A549 (cell line): ENCODE results near the gene SHCBP1. TPM values are rescaled to one million over a fixed set of nuclear protein-coding genes. Genes with fewer than 3 reads are reported as not detected.

Source experiments
- ATAC-seq, 2 experiments: fragments of 200-7000 bp in 1 of 2; fragments of >200 bp in 1 of 2; cut with Nextera tagmentation in 1 of 2; cut with Tn5 transposase in 1 of 2; 3 replicates each; pipeline versions ENCODE4 v1.8.0 to v1.9.1; 2018 to 2020; ENCODE audit warnings: mild to moderate bottlenecking in 1 of 2, moderate library complexity in 1 of 2
- CTCF ChIA-PET: fragments of 300-600 bp; sonication (Branson Sonifier 250); formaldehyde crosslinking; extraction: SDS; loops from one replicate; lab custom pipeline; 2021; ENCODE audit warnings: antibody characterized with exemption, inconsistent platforms; lab: Yijun Ruan, JAX
- POLR2A ChIA-PET: fragments of 350-600 bp; formaldehyde crosslinking; extraction: SDS; loops from one replicate; lab custom pipeline; 2021; ENCODE audit warnings: antibody characterized with exemption, inconsistent platforms; lab: Yijun Ruan, JAX
- DNase-seq, 2 experiments: peaks; one replicate each; pipeline versions ENCODE4 v3.0.0 to v3.0.0-alpha.2; 2011 to 2016; ENCODE audit warnings: low read depth in 1 of 2, low spot score in 1 of 2
- FAIRE-seq: peaks from 2 replicates; lab custom pipeline; 2011; peaks lifted over from hg19 to GRCh38; lab: Jason Lieb, UNC
- H3K27ac ChIP-seq, 2 experiments: fragments of >200 bp; sonication (Bioruptor Twin); formaldehyde crosslinking; 3 replicates each; pipeline ENCODE4 v1.5.1; 2016 to 2017
- H3K4me1 ChIP-seq: fragments of >200 bp; sonication (Bioruptor Twin); formaldehyde crosslinking; 3 replicates; pipeline ENCODE4 v1.6.1; 2016
- H3K4me2 ChIP-seq: fragments of >200 bp; sonication (Bioruptor Twin); formaldehyde crosslinking; 3 replicates; pipeline ENCODE4 v1.6.1; 2016
- H3K4me3 ChIP-seq: fragments of >200 bp; sonication (Bioruptor Twin); formaldehyde crosslinking; 3 replicates; pipeline ENCODE4 v1.5.1; 2016
- H3K9me3 ChIP-seq: fragments of >200 bp; sonication (Bioruptor Twin); formaldehyde crosslinking; 3 replicates; pipeline ENCODE4 v1.6.1; 2016
- BCL3 ChIP-seq: fragments of >200 bp; sonication (Bioruptor Twin); formaldehyde crosslinking; IDR thresholded peaks from 3 replicates; pipeline ENCODE4 v1.6.1; 2016
- CBX8 ChIP-seq: fragments of 200-600 bp; sonication (generic); IDR thresholded peaks from 2 replicates; pipeline ENCODE4 v1.6.1; 2016
- CEBPB ChIP-seq, 2 experiments: fragments of >200 bp in 1 of 2; sonication (Bioruptor Twin) in 1 of 2; formaldehyde crosslinking in 1 of 2; IDR thresholded peaks; 2 replicates each; pipeline ENCODE4 v1.6.1; 2012 to 2016
- CHD2 ChIP-seq: fragments of 150-350 bp; IDR thresholded peaks from 2 replicates; pipeline ENCODE4 v1.6.1; 2014; ENCODE audit warnings: low read length; ENCODE audit not compliant: partially characterized antibody
- CHD4 ChIP-seq: fragments of 200-600 bp; sonication (generic); IDR thresholded peaks from 2 replicates; pipeline ENCODE4 v1.6.1; 2016; ENCODE audit warnings: antibody characterized with exemption, mild to moderate bottlenecking, borderline replicate concordance
- EHMT2 ChIP-seq: fragments of 200-600 bp; sonication (generic); IDR thresholded peaks from 2 replicates; pipeline ENCODE4 v1.6.1; 2016; ENCODE audit warnings: antibody characterized with exemption, low read depth, mild to moderate bottlenecking, moderate library complexity
- ELK1 ChIP-seq: fragments of 150-350 bp; IDR thresholded peaks from 2 replicates; pipeline ENCODE4 v1.6.1; 2014; ENCODE audit warnings: low read depth, mild to moderate bottlenecking, low read length
- ESRRA ChIP-seq: fragments of 150-350 bp; IDR thresholded peaks from 2 replicates; pipeline ENCODE4 v1.6.1; 2014; ENCODE audit warnings: mild to moderate bottlenecking, low read length, borderline replicate concordance
- FOSB ChIP-seq: fragments of 250-450 bp; sonication (Bioruptor Pico); IDR thresholded peaks from 2 replicates; pipeline ENCODE4 v1.5.0; 2020; ENCODE audit warnings: mild to moderate bottlenecking, moderate library complexity
- HDAC2 ChIP-seq: fragments of 200-600 bp; sonication (generic); IDR thresholded peaks from 2 replicates; pipeline ENCODE4 v1.6.1; 2016
- JUN ChIP-seq, 2 experiments: fragments of >200 bp; sonication (Bioruptor Twin); formaldehyde crosslinking; IDR thresholded peaks; 2 replicates in 1 of 2; 3 replicates in 1 of 2; pipeline ENCODE4 v1.6.1; 2016 to 2017
- JUNB ChIP-seq: fragments of >200 bp; sonication (Bioruptor Twin); formaldehyde crosslinking; IDR thresholded peaks from 2 replicates; pipeline ENCODE4 v1.6.1; 2016
- KDM5A ChIP-seq: fragments of 200-600 bp; sonication (generic); IDR thresholded peaks from 2 replicates; pipeline ENCODE4 v1.6.1; 2016; ENCODE audit warnings: antibody characterized with exemption, mild to moderate bottlenecking
- PHF8 ChIP-seq: fragments of 200-600 bp; sonication (generic); IDR thresholded peaks from 2 replicates; pipeline ENCODE4 v1.6.1; 2016; ENCODE audit warnings: low read depth, mild to moderate bottlenecking, antibody characterized with exemption, moderate library complexity, borderline replicate concordance
- POLR2A ChIP-seq: IDR thresholded peaks from 2 replicates; pipeline ENCODE4 v1.6.1; 2012; ENCODE audit warnings: mild to moderate bottlenecking, low read length
- POLR2AphosphoS2 ChIP-seq: conservative IDR thresholded peaks from 2 replicates; pipeline ENCODE4 v1.6.1; 2012; ENCODE audit warnings: low read length, improper control_type of control experiment, inconsistent platforms
- RCOR1 ChIP-seq: fragments of 150-350 bp; IDR thresholded peaks from 2 replicates; pipeline ENCODE4 v1.6.1; 2014; ENCODE audit warnings: antibody characterized with exemption, low read length, low read depth
- REST ChIP-seq: fragments of 200-600 bp; sonication (generic); IDR thresholded peaks from 2 replicates; pipeline ENCODE4 v1.6.1; 2016; ENCODE audit warnings: antibody characterized with exemption, mild to moderate bottlenecking, moderate library complexity
- ZFP36 ChIP-seq: fragments of 450-650 bp; IDR thresholded peaks from 2 replicates; pipeline ENCODE4 v1.6.1; 2014; ENCODE audit warnings: borderline replicate concordance; ENCODE audit not compliant: partially characterized antibody
- ZNF302 ChIP-seq: fragments of 250-450 bp; sonication (Bioruptor Pico); IDR thresholded peaks from 2 replicates; pipeline ENCODE4 v1.9.0; 2021; ENCODE audit warnings: inconsistent platforms, mild to moderate bottlenecking, moderate library complexity
- WGBS: methylation state at CpG from one replicate; pipeline ENCODE4 v1.1.6; 2017; ENCODE audit errors: missing lambda C conversion rate; 5-methylcytosine and 5-hydroxymethylcytosine counted together
- polyA minus RNA-seq: library from RNA; depleted of rRNA, polyadenylated mRNA; stranded (reverse); fragments of >200 nt; gene quantifications from 2 replicates; pipeline ENCODE4 v1.2.3, GENCODE V29; 2011; rRNA and poly(A)+ RNA removed
- polyA plus RNA-seq, 4 experiments: library from polyadenylated mRNA; depleted of rRNA in 3 of 4; stranded (reverse); fragments of >200 nt; fragmentation: RNase III in 1 of 4; extraction: RNeasy Plus Mini Kit Qiagen cat#74134 plus additional on column Dnase treatment in 1 of 4; gene quantifications; 2 replicates in 3 of 4; 3 replicates in 1 of 4; pipeline ENCODE4 v1.2.3, GENCODE V29; 2011 to 2017
- TF ChIP-seq, protein P1 (sequence below): fragments of 250-450 bp; sonication (Bioruptor Pico); IDR thresholded peaks from 2 replicates; pipeline ENCODE4 v1.5.0; 2020; ENCODE audit warnings: low read depth, mild to moderate bottlenecking, moderate library complexity
- TF ChIP-seq, protein P2 (sequence below): fragments of 450-650 bp; IDR thresholded peaks from 2 replicates; pipeline ENCODE4 v1.6.1; 2014; ENCODE audit warnings: antibody characterized with exemption
- TF ChIP-seq, protein P3 (sequence below): fragments of >200 bp; sonication (Bioruptor Twin); formaldehyde crosslinking; IDR thresholded peaks from 2 replicates; pipeline ENCODE4 v1.6.1; 2016
- TF ChIP-seq, protein P4 (sequence below): IDR thresholded peaks from 2 replicates; pipeline ENCODE4 v1.6.1; 2012; ENCODE audit warnings: low read depth, borderline replicate concordance
- TF ChIP-seq, protein P5 (sequence below): fragments of >200 bp; sonication (Bioruptor Twin); formaldehyde crosslinking; IDR thresholded peaks from 3 replicates; pipeline ENCODE4 v1.5.1; 2016
- TF ChIP-seq, protein P6 (sequence below): IDR thresholded peaks from 2 replicates; pipeline ENCODE4 v1.6.1; 2012

Gene SHCBP1
- polyA plus RNA-seq (2011; rRNA removed) (40.2 and 53.6 TPM in 2 replicates), polyA plus RNA-seq (2017; fragmentation: RNase III; extraction: RNeasy Plus Mini Kit Qiagen cat#74134 plus additional on column Dnase treatment) (45.2 to 49.9 TPM (median 46.0 TPM) in 3 replicates), polyA minus RNA-seq (22.4 and 28.6 TPM in 2 replicates)
- 26.7 and 29.2 TPM in 2 replicates for polyA plus RNA-seq (2012; cell fraction: cytosol; rRNA removed)
- 9.0 and 16.4 TPM in 2 replicates for polyA plus RNA-seq (2012; cell fraction: nucleus; rRNA removed)

DNA sequence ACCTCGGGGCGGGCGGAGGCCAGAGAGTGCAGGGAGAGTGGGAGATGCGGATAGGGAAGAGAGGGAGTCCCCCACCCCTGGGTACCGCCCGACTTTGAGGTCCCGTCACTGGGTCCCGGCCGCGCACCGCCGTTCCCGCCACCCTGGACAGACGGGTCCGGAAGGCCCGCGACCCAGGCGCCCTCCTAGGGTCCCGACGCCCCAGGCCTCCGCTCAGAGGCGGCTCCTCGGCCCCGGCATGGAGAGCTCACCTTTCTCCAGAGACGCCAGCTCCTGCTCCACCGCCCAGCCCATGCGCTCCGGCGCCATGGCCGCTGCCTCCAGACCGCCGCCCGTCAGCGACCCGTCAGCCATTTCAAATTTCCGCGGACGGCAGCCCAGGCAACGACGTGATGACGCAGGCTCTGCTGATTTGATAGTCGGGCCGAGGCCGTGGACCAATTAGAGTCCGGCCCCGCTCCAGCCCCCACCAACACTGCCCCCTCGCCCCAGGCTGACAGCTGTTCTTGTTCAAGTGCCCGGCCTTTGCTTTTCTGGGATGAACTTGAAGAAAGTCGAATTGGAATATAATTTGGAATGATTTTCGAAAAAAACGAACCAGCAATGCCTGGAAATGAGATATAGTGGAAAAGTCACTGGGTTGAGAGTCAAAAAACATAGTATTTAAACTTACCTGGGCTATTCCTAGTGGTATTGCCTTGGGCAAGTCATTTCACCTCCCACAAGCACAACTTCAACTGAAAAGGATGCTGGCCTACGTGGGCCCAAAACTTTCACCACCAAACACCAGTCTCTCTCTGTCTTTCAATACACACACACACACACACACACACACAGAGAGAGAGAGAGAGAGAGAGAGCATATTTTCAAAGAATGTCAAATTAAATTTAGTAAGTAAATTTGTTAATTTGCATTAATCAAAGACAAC, at the start of gene SHCBP1:
TSS of gene SHCBP1 (minus strand) at position 374 of the 928 bp plus-strand sequence. CDS start at position 354, 20 bp downstream.
- peak; percentile 92 to 97 for ATAC-seq
- peak; percentile 84 to 96 for DNase-seq
- FAIRE-seq: no peak
- Histone ChIP-seq H3K4me2 (peak within 1 kb of the TSS; percentile 63), H3K9me3 (no peaks in the 10 kb centered on the region), H3K27ac (peak within 1 kb of the TSS; percentile 61 to 87; a peak in 5 of 6 replicates), H3K4me1 (0 out of 3 replicates have a peak, but pooled peaks cover 3% of the 10 kb centered on the region), H3K4me3 (peak within 1 kb of the TSS; percentile 68)
- ChIA-PET CTCF (interaction anchor here (0.7 to 5.8 kb wide), 3 partner anchors 8 to 67 kb away, joined by 4 to 28 read pairs (median 5); no protein-coding TSS in a partner anchor), POLR2A (interaction anchor here (1.0 kb wide), 1 partner anchor 8 kb away, joined by 4 read pairs; no protein-coding TSS in a partner anchor)
- under 1% methylated on average over 28 of the region's 52 CpGs for WGBS
- no peak for TF ChIP-seq ZFP36
- TF ChIP-seq, protein P1, sequence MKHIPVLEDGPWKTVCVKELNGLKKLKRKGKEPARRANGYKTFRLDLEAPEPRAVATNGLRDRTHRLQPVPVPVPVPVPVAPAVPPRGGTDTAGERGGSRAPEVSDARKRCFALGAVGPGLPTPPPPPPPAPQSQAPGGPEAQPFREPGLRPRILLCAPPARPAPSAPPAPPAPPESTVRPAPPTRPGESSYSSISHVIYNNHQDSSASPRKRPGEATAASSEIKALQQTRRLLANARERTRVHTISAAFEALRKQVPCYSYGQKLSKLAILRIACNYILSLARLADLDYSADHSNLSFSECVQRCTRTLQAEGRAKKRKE: no peak
- no peak for TF ChIP-seq CEBPB (IDR thresholded peaks at IDR 0.05)
- no peak for TF ChIP-seq ELK1
- TF ChIP-seq JUNB: no peak
- peak; percentile 53 for TF ChIP-seq POLR2A
- no peak for TF ChIP-seq RCOR1
- TF ChIP-seq POLR2AphosphoS2: no peak
- no peak for TF ChIP-seq EHMT2
- TF ChIP-seq REST: peak; percentile 40; the same call in 1 of the 2 replicates
- TF ChIP-seq CHD4: no peak
- TF ChIP-seq HDAC2: peak; percentile 91; the same call in 1 of the 2 replicates
- TF ChIP-seq BCL3: 0 out of 3 replicates have a peak, but pooled peaks have one; percentile 21
- peak; percentile 23; the same call in 1 of the 2 replicates for TF ChIP-seq PHF8
- TF ChIP-seq, protein P2, sequence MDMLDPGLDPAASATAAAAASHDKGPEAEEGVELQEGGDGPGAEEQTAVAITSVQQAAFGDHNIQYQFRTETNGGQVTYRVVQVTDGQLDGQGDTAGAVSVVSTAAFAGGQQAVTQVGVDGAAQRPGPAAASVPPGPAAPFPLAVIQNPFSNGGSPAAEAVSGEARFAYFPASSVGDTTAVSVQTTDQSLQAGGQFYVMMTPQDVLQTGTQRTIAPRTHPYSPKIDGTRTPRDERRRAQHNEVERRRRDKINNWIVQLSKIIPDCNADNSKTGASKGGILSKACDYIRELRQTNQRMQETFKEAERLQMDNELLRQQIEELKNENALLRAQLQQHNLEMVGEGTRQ: no peak
- TF ChIP-seq ZNF302: no peak
- TF ChIP-seq ESRRA: no peak
- TF ChIP-seq, protein P3, sequence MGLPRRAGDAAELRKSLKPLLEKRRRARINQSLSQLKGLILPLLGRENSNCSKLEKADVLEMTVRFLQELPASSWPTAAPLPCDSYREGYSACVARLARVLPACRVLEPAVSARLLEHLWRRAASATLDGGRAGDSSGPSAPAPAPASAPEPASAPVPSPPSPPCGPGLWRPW: no peak
- TF ChIP-seq, protein P4, sequence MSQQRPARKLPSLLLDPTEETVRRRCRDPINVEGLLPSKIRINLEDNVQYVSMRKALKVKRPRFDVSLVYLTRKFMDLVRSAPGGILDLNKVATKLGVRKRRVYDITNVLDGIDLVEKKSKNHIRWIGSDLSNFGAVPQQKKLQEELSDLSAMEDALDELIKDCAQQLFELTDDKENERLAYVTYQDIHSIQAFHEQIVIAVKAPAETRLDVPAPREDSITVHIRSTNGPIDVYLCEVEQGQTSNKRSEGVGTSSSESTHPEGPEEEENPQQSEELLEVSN: 0 out of 2 replicates have a peak, but pooled peaks have one; percentile 49
- TF ChIP-seq CBX8: no peak
- TF ChIP-seq JUN (IDR thresholded peaks at IDR 0.05): peak in 1 of 2 experiments; percentile 54; a peak in 1 of 5 replicates
- no peak for TF ChIP-seq FOSB (CRISPR knock-in tag)
- TF ChIP-seq CHD2: no peak
- TF ChIP-seq, protein P5, sequence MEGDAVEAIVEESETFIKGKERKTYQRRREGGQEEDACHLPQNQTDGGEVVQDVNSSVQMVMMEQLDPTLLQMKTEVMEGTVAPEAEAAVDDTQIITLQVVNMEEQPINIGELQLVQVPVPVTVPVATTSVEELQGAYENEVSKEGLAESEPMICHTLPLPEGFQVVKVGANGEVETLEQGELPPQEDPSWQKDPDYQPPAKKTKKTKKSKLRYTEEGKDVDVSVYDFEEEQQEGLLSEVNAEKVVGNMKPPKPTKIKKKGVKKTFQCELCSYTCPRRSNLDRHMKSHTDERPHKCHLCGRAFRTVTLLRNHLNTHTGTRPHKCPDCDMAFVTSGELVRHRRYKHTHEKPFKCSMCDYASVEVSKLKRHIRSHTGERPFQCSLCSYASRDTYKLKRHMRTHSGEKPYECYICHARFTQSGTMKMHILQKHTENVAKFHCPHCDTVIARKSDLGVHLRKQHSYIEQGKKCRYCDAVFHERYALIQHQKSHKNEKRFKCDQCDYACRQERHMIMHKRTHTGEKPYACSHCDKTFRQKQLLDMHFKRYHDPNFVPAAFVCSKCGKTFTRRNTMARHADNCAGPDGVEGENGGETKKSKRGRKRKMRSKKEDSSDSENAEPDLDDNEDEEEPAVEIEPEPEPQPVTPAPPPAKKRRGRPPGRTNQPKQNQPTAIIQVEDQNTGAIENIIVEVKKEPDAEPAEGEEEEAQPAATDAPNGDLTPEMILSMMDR: no peak
- peak; percentile 89 for TF ChIP-seq KDM5A
- TF ChIP-seq, protein P6, sequence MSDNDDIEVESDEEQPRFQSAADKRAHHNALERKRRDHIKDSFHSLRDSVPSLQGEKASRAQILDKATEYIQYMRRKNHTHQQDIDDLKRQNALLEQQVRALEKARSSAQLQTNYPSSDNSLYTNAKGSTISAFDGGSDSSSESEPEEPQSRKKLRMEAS: 0 out of 2 replicates have a peak, but pooled peaks have one; percentile 15
